Keratinocyte (primary cell): Measurements from ENCODE around the gene CIAO1.

Source experiments
- CTCF ChIP-seq, 3 experiments: IDR thresholded peaks in 1 of 3; conservative IDR thresholded peaks in 1 of 3; optimal IDR thresholded peaks in 1 of 3; 2 replicates in 2 of 3; 3 replicates in 1 of 3; pipeline versions ENCODE3 to v1.5.1; 2011; ENCODE audit warnings: low read length in 3 of 3, mild to moderate bottlenecking in 3 of 3, moderate library complexity in 2 of 3, control low read depth in 1 of 3, inconsistent platforms in 1 of 3; ENCODE audit not compliant: insufficient read depth in 2 of 3; ENCODE audit errors: extremely low read depth in 1 of 3
- EZH2 ChIP-seq: IDR thresholded peaks from one replicate; pipeline ENCODE4 v1.6.1; 2012; ENCODE audit warnings: inconsistent platforms, mild to moderate bottlenecking, low read length, moderate library complexity

- TF ChIP-seq EZH2 (no peak), CTCF (optimal IDR thresholded peaks at IDR 0.05 in 1 of 3, IDR thresholded peaks at IDR 0.05 in 1 of 3, conservative IDR thresholded peaks at IDR 0.05 in 1 of 3; ENCODE audit: extremely low read depth in 1 of 3, insufficient read depth in 2 of 3, low read length in 3 of 3) (no peak)
These were observed 17.4 kb upstream of the CIAO1 start for GRCh38 chr2:96248624-96249023.
